Activated CD4-positive, alpha-beta T cell treated with anti-CD3 and anti-CD28 coated beads, Interleukin-2, amount 10 ng/mL, durations not matched to agents 24 days and 14 days (primary cell): ENCODE measurements around the gene ARHGEF40. TPM values are rescaled to one million over a fixed set of nuclear protein-coding genes. Genes with fewer than 3 reads are reported as not detected.

Source experiments
- DNase-seq: peaks from one replicate; pipeline ENCODE4 v3.0.0; 2022
- H3K27ac Mint-ChIP-seq: one replicate; pipeline ENCODE4 v1.8.0; 2022; ENCODE audit warnings: mild to moderate bottlenecking, mixed read lengths
- H3K27me3 Mint-ChIP-seq: one replicate; pipeline ENCODE4 v1.8.0; 2022; ENCODE audit warnings: mixed read lengths
- H3K36me3 Mint-ChIP-seq: one replicate; pipeline ENCODE4 v1.8.0; 2022; ENCODE audit warnings: low read depth, mild to moderate bottlenecking, mixed read lengths
- H3K4me1 Mint-ChIP-seq: one replicate; pipeline ENCODE4 v1.8.0; 2021; ENCODE audit warnings: mixed read lengths
- H3K4me3 Mint-ChIP-seq: one replicate; pipeline ENCODE4 v1.8.0; 2022; ENCODE audit warnings: mild to moderate bottlenecking, moderate library complexity, mixed read lengths
- H3K9me3 Mint-ChIP-seq: one replicate; pipeline ENCODE4 v1.8.0; 2021; ENCODE audit warnings: mixed read lengths
- intact Hi-C: fragments of 100-400 bp; cut with micrococcal nuclease; formaldehyde crosslinking; loops from one replicate; pipeline ENCODE4 v1.15.1; 2023
- total RNA-seq: library from RNA; stranded (reverse); gene quantifications from 2 replicates; pipeline ENCODE4 v1.2.3, GENCODE V29; 2022

The ARHGEF40 gene
- total RNA-seq, 1 donor from 2014 or later = not detected

DNA sequence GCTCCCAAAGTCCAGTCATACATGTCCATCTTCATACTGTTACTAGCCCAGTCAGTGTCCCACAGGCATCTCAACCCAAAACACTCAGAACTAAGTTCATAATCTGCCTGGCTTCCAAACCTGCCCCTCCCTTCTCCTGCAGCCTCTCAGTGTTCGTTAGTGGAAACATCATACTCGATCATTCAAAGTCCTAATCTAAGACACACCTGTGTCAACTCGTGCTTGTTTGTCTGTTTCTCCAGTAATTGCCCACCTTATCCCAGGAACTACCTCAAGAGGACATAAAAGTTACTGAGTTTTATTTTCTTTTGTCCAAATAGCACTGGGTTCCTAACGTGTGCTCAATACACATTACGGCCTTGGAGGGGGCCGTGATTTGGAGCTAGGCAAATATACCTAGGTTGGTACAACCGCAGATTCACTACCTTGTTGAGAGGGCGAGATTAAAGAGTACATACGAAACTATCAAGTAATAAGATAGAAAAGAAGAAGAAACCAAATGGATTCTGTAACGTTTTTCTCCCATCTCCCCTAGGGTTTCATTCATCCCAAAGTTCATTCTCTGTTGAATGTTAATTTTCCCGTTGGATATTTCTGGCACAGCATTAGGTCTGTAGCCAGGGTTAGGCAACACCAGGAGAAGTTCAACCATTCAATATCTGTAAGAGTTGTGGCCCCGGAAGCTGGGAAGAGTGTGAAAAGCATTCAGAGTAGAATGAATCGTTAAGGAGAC, 9.3 kb upstream of the ARHGEF40 start:
- H3K27me3 Mint-ChIP-seq = peaks cover 35% of the 10 kb centered on the region
- DNase-seq = no peak
- H3K27ac Mint-ChIP-seq = no peak overlapping the region
- no peaks in the 10 kb centered on the region for H3K9me3 Mint-ChIP-seq
- H3K36me3 Mint-ChIP-seq = no peaks in the 10 kb centered on the region
- intact Hi-C loops = no loop called here
- H3K4me3 Mint-ChIP-seq = no peak overlapping the region
- no peaks in the 10 kb centered on the region for H3K4me1 Mint-ChIP-seq

DNA sequence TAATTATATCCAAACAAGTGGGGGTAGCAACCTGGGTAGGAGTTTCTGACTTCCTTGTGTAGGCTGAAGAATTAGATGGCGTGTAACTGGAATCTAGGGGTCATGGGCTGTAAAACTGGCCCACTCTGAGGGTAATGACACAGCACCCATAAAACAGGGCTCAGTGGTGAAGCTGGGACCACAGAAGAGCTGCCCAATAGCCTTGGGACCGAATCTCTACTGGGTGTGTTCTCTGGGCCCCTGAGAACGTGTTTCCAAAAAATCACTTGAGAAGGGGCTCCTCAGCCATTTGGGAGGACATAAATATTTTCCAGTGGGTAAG, 8.8 kb upstream of the ARHGEF40 start:
- no peak overlapping the region for H3K27ac Mint-ChIP-seq
- H3K4me1 Mint-ChIP-seq = no peaks in the 10 kb centered on the region
- no peak for DNase-seq
- H3K36me3 Mint-ChIP-seq = no peaks in the 10 kb centered on the region
- H3K27me3 Mint-ChIP-seq = peaks cover 39% of the 10 kb centered on the region
- H3K4me3 Mint-ChIP-seq = no peak overlapping the region
- intact Hi-C loops = no loop called here
- no peaks in the 10 kb centered on the region for H3K9me3 Mint-ChIP-seq

DNA sequence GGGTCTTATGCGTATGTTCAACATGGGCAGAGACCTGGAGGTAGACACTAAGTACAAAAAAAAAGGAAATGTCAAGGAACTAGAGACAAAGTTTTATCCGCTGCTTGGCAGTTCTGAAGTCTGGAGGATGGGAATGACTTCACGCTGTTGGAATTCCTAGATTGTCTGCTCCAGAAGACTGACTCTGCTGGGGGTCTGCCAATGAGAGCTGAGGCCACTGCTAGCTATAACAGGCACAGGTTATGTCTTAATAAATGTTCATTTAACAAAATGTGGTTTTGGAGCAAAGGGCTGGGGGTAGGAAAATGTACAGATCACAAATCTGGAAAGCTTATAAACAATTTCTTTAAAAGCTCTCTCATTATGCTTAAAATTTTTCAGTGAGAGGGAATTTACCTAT, 6.6 kb upstream of the ARHGEF40 start:
- H3K9me3 Mint-ChIP-seq = no peaks in the 10 kb centered on the region
- peaks cover under 1% of the 10 kb centered on the region for H3K4me1 Mint-ChIP-seq

DNA sequence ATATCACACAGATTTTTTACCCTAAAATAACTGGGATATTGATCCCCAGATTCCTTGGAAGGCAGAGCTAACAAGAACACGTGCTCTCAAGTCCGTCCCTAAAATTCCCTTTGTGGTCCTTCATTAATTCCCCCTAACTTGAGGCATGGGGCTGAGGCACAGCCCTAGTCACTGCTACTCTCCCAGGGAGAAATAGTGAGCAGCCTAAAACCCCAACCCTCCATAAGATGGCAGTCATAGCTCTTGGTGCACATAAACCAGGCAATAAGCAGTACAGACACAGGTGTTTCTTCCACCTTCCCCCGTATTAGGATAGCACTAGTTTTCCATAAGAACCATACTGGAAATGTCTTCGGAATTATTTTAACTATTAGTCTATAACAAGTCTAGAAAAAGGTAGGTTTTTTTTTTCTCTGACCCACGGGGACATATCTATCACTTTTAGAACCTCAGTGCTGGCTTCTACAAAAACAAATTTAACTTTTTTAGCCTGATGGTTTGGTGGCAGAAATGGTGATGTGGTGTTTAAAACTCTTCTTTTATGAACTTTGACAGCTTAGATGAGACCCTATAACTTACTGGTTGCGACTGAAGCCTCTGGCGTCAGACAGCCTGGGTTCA, 3.1 kb upstream of the ARHGEF40 start:
- DNase-seq = peak; percentile 68
- H3K4me1 Mint-ChIP-seq = peaks cover 29% of the 10 kb centered on the region
- H3K36me3 Mint-ChIP-seq = peaks cover 1% of the 10 kb centered on the region
- no peak overlapping the region for H3K27ac Mint-ChIP-seq
- no peaks in the 10 kb centered on the region for H3K9me3 Mint-ChIP-seq
- peaks cover 78% of the 10 kb centered on the region for H3K27me3 Mint-ChIP-seq
- intact Hi-C loops = loop anchor here (5.0 kb wide), 1 partner anchor 40 kb away; the partner anchor contains the start of gene NDRG2
- H3K4me3 Mint-ChIP-seq = no peak overlapping the region

More for the DNA sequence above, 6.6 kb upstream of the ARHGEF40 start:
- Mint-ChIP-seq H3K36me3 (no peaks in the 10 kb centered on the region), H3K27me3 (peaks cover 56% of the 10 kb centered on the region), H3K27ac (no peak overlapping the region), H3K4me3 (no peak overlapping the region)
- intact Hi-C loops = no loop called here
- DNase-seq = no peak

DNA sequence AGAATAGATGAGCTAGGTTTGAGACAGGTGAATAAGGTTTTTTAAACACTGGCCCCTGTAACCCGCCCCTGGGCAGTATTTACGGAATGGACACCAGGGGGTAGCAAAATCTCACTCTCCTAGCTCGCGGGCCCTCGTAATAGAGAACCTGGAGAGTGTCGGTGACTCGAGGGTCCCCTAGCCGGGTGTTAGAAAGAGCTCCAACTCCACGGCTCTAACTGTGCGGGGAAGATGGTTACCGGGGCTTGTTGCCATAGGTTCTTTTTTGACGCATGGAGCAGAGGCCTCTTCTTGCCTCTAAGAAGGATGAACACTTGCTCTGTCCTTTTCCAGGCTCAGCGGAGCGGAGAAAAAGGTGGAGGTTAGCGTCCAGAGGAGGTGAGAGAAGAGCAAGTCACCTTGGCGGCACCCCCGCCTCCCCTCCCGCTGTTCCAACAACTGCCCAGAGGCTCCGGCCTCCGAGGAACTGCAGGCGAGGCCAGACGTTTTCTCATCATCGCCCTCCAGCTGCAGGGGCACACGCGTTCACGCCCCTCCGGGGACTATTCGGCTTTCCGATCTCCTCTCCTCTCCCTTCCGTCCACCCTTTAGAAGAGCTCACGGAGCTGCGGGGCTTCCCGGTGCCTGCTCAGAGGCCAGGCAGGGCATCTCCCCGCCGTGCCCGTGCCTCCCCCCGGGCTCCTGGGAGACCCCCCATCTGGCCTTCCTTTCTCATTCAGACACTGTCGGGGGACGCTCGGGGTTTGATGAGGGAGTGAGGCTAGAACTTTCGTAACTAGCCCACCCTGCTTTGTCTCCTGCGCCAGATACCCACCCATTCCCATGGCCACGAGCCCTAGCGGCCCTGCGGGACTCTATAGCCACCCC, 1.4 kb upstream of the ARHGEF40 start:
- DNase-seq = peak; percentile 82
- intact Hi-C loops = loop anchor here (1.0 to 5.0 kb wide), 2 partner anchors 36 to 41 kb away; partner anchors contain the start of gene NDRG2

DNA sequence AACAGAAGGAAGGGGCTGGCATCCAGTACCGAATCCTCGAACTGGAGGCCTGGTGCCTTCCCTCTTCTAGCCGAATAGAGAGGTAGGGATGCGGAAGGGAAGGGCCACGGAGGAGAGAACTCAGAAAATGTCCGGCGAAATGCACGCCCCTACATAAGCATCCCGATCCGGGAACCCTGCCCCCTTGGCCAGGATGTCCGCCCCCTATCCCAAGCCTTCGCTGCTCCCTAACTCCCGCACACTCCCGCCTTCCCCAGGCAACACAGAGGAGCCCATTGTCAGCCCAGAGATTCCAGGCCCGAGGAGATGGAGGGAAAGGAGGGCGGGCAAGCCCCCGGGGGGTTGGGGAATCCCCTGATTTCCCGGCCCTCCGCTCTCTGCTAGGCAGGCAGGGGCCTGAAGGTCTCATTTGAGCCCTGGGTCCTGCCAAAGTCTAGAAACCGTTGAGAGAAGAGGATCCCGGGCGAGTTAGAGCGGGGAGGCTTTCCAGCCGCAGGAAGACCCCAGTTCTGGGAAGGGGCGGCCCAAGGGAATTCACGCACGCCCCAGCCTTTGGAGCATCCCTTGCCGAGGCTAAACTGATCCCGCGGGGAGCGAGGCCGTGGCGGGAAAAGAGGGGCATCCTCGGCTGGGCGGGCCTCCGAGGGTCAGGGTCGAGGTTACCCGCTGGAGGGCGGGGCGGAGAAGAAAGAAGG, 569 bp upstream of the ARHGEF40 start:
- peaks cover 1% of the 10 kb centered on the region for H3K36me3 Mint-ChIP-seq
- no peak for DNase-seq
- intact Hi-C loops = loop anchor here (5.0 kb wide), 1 partner anchor 42 kb away; the partner anchor contains the start of gene NDRG2
- H3K27me3 Mint-ChIP-seq = peaks cover 81% of the 10 kb centered on the region
- H3K4me3 Mint-ChIP-seq = peak overlapping the region; percentile 73
- peaks cover 33% of the 10 kb centered on the region for H3K4me1 Mint-ChIP-seq
- H3K27ac Mint-ChIP-seq = no peak overlapping the region
- H3K9me3 Mint-ChIP-seq = no peaks in the 10 kb centered on the region

More for the DNA sequence above, 1.4 kb upstream of the ARHGEF40 start:
- Mint-ChIP-seq H3K36me3 (peaks cover 1% of the 10 kb centered on the region), H3K4me3 (peak overlapping the region; percentile 73), H3K27ac (no peak overlapping the region), H3K4me1 (peaks cover 33% of the 10 kb centered on the region), H3K27me3 (peaks cover 81% of the 10 kb centered on the region), H3K9me3 (no peaks in the 10 kb centered on the region)

DNA sequence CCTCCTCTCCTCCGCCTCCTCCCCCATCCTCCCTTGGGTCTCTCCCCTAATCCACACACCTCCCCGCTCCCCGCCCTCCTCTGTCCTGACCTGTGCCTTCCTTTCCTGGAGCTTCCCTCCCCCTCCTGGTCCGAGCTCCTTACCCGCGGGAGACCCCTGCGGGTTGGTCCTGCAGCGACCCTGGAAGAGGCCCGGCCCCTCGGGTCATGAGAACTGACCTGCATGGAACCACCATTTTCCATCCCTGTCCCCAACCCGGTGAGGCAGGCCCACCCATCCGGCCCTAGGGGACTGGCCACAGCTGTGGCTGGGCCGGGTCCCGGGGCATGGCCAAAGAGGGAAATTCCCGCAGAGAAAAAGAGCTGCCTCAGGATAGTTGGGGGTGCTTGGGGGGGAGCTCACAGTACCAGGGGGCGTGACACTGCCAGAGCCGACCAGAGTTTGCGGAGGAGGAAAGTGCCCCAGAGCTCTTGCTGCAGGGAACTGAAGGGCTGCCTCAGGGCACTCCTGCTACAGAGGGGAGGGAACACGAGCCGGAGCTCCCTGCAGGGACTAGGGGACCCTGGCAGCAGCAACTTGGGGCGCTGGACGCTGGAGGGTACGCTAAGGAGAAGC, 613 bp downstream of the ARHGEF40 start:
- H3K27ac Mint-ChIP-seq = no peak overlapping the region

DNA sequence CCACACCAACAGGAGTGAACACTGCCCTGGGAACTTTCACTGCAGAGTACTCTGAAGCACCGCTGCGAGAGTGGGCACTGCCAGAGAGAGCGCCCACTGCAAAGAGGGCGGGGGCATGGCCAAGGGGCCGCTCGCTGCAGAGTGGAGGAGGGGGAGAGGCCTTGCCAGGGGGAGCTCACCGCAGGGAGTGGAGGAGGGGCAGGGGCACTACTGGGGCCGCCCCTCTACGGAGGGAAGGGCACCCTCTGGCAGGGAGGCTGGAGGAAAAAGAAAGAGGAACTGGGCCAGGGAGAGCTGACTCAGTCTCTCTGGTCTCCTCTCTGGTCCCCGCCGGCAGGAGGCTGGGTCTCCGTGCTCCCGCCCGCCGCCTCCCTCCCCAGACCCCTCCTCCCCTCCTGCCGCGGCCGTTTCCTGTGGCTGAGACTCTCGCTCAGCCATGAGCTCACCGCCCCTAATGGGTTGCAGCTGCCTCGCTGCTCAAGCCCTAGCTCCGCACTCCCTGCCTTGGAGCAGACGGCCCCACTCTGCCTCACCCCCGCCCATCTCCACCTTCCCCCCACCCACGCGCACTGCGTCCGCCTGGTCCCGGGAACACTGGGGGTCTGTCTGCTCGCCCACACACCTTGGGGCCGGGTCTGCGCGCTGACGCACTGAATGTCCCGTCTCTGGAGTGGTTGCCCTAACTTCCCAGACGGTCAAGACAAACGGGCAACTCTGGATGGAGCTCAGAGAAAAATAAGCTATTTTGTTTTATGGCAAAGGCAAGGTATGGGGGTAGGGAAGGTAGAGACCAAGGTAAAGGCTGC, 1.3 kb downstream of the ARHGEF40 start:
- peaks cover 1% of the 10 kb centered on the region for H3K36me3 Mint-ChIP-seq
- H3K9me3 Mint-ChIP-seq = no peaks in the 10 kb centered on the region
- peak; percentile 80 for DNase-seq
- peaks cover 33% of the 10 kb centered on the region for H3K4me1 Mint-ChIP-seq
- intact Hi-C loops = loop anchor here (1.0 kb wide), 1 partner anchor 21 kb away; no protein-coding TSS in a partner anchor
- no peak overlapping the region for H3K27ac Mint-ChIP-seq
- H3K27me3 Mint-ChIP-seq = peaks cover 73% of the 10 kb centered on the region
- peak overlapping the region; percentile 77 for H3K4me3 Mint-ChIP-seq

More for the DNA sequence above, 613 bp downstream of the ARHGEF40 start:
- Mint-ChIP-seq H3K4me3 (peak overlapping the region; percentile 77), H3K4me1 (peaks cover 33% of the 10 kb centered on the region), H3K27me3 (peaks cover 74% of the 10 kb centered on the region), H3K9me3 (no peaks in the 10 kb centered on the region), H3K36me3 (peaks cover 1% of the 10 kb centered on the region)
- DNase-seq = no peak
- intact Hi-C loops = loop anchor here (1.0 kb wide), 1 partner anchor 22 kb away; no protein-coding TSS in a partner anchor

DNA sequence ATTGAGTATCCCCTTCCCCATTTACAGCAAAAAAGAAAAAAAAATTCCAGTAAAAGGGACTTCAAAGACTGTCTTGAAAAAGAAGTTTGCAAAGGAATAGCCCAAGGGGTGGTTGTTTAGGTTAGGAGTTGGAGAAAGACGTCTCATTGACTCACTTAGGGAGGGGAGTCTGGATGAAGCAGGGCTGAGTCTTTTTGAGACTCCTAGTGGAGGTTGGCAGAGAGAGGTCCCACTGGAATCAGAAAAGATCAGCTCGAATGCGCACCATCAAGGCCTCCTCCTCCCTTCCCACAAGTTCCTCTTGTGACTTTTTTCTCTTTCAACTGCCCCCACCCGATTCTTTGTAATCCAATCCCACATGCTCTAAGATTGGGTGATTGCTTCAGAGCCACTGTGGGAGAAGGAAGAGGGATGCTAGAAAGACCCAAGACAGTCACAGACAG, 1.9 kb downstream of the ARHGEF40 start:
- no peaks in the 10 kb centered on the region for H3K9me3 Mint-ChIP-seq
- intact Hi-C loops = no loop called here
- no peak overlapping the region for H3K27ac Mint-ChIP-seq
- H3K36me3 Mint-ChIP-seq = peaks cover 1% of the 10 kb centered on the region
- peak overlapping the region; percentile 77 for H3K4me3 Mint-ChIP-seq
- H3K27me3 Mint-ChIP-seq = peaks cover 69% of the 10 kb centered on the region
- no peak for DNase-seq
- peaks cover 33% of the 10 kb centered on the region for H3K4me1 Mint-ChIP-seq

DNA sequence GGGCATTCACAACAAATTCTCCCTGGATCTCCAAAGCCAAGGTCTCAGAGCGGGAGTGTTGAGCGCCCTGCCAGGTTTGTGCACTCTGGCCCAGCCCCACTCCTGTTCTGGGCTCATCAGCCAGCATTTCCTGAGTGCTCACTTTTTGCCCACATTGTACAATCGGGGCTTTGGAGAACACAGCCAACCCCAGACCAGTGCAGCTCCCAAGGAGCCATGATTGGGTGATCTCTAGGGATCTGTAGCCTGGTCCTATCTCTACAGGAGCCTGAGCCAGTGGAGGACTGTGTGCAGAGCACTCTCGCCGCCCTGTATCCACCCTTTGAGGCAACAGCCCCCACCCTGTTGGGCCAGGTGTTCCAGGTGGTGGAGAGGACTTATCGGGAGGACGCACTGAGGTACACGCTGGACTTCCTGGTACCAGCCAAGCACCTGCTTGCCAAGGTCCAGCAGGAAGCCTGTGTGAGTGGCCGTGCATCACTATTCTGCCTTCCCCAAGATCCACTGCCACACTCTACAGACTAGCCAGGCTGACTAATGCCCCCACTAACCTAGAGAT, 2.8 kb downstream of the ARHGEF40 start:
- Mint-ChIP-seq H3K9me3 (no peaks in the 10 kb centered on the region), H3K4me3 (peak overlapping the region; percentile 5), H3K4me1 (peaks cover 33% of the 10 kb centered on the region), H3K27me3 (peaks cover 61% of the 10 kb centered on the region), H3K27ac (no peak overlapping the region), H3K36me3 (peaks cover 1% of the 10 kb centered on the region)
- intact Hi-C loops = no loop called here
- DNase-seq = no peak

DNA sequence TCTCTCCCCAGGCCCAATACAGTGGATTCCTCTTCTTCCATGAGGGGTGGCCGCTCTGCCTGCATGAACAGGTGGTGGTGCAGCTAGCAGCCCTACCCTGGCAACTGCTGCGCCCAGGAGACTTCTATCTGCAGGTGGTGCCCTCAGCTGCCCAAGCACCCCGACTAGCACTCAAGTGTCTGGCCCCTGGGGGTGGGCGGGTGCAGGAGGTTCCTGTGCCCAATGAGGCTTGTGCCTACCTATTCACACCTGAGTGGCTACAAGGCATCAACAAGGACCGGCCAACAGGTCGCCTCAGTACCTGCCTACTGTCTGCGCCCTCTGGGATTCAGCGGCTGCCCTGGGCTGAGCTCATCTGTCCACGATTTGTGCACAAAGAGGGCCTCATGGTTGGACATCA, 3.8 kb downstream of the ARHGEF40 start:
- peaks cover 1% of the 10 kb centered on the region for H3K36me3 Mint-ChIP-seq
- DNase-seq = no peak
- intact Hi-C loops = no loop called here
- H3K4me3 Mint-ChIP-seq = no peak overlapping the region
- peaks cover 28% of the 10 kb centered on the region for H3K4me1 Mint-ChIP-seq
- H3K27me3 Mint-ChIP-seq = peaks cover 52% of the 10 kb centered on the region
- no peak overlapping the region for H3K27ac Mint-ChIP-seq
- no peaks in the 10 kb centered on the region for H3K9me3 Mint-ChIP-seq
